GM23248 (cell line): ENCODE results near the gene SUPT3H. TPM values are rescaled to one million over a fixed set of nuclear protein-coding genes. Genes with fewer than 3 reads are reported as not detected.

Source experiments
- DNase-seq: peaks from one replicate; pipeline ENCODE4 v3.0.0-alpha.2; 2015
- H2AFZ ChIP-seq: fragments of 200-600 bp; sonication (generic); 2 replicates; pipeline ENCODE4 v1.6.1; 2016; ENCODE audit warnings: antibody characterized with exemption
- H3F3A ChIP-seq: fragments of 200-600 bp; sonication (generic); 2 replicates; pipeline ENCODE4 v1.6.1; 2016; ENCODE audit warnings: mild to moderate bottlenecking, antibody characterized with exemption, mixed run types; ENCODE audit not compliant: insufficient read depth
- H3K27ac ChIP-seq: fragments of 200-600 bp; sonication (generic); 2 replicates; pipeline ENCODE4 v1.5.1; 2016; ENCODE audit warnings: mild to moderate bottlenecking
- H3K27me3 ChIP-seq: fragments of 200-600 bp; sonication (generic); replicated peaks from 2 replicates; pipeline ENCODE4 v1.6.1; 2016; ENCODE audit warnings: mild to moderate bottlenecking; ENCODE audit not compliant: insufficient read depth
- H3K36me3 ChIP-seq: fragments of 200-600 bp; sonication (generic); 2 replicates; pipeline ENCODE4 v1.6.1; 2016; ENCODE audit warnings: low read depth, mild to moderate bottlenecking
- H3K4me1 ChIP-seq: fragments of 200-600 bp; sonication (generic); 2 replicates; pipeline ENCODE4 v1.6.1; 2016; ENCODE audit warnings: mild to moderate bottlenecking; ENCODE audit not compliant: insufficient read depth
- H3K4me2 ChIP-seq: fragments of 200-600 bp; sonication (generic); one replicate; pipeline ENCODE4 v1.6.1; 2016; ENCODE audit warnings: mild to moderate bottlenecking; ENCODE audit not compliant: unreplicated experiment
- H3K4me3 ChIP-seq: fragments of 200-600 bp; sonication (generic); 2 replicates; pipeline ENCODE4 v1.5.1; 2016; ENCODE audit warnings: mild to moderate bottlenecking
- H3K79me2 ChIP-seq: fragments of 200-600 bp; sonication (generic); 2 replicates; pipeline ENCODE4 v1.6.1; 2016; ENCODE audit warnings: mild to moderate bottlenecking; ENCODE audit not compliant: insufficient read depth
- H3K9ac ChIP-seq: fragments of 200-600 bp; sonication (generic); 2 replicates; pipeline ENCODE4 v1.6.1; 2016; ENCODE audit warnings: mild to moderate bottlenecking
- H3K9me2 ChIP-seq: fragments of 200-600 bp; sonication (generic); 2 replicates; pipeline ENCODE4 v1.6.1; 2016; ENCODE audit warnings: mixed run types, mild to moderate bottlenecking, moderate library complexity; ENCODE audit not compliant: insufficient read depth
- H3K9me3 ChIP-seq: fragments of 200-600 bp; sonication (generic); one replicate; pipeline ENCODE4 v1.6.1; 2017; ENCODE audit warnings: low read depth
- H4K20me1 ChIP-seq: fragments of 200-600 bp; sonication (generic); 2 replicates; pipeline ENCODE4 v1.6.0; 2016; ENCODE audit not compliant: insufficient read depth
- EZH2 ChIP-seq: fragments of 200-600 bp; sonication (generic); IDR thresholded peaks from 2 replicates; pipeline ENCODE4 v1.6.1; 2018; ENCODE audit warnings: antibody characterized with exemption, mild to moderate bottlenecking; ENCODE audit not compliant: insufficient read depth, poor library complexity, severe bottlenecking
- EZH2phosphoT487 ChIP-seq: fragments of 200-600 bp; sonication (generic); IDR thresholded peaks from 2 replicates; pipeline ENCODE4 v1.6.1; 2018; ENCODE audit warnings: antibody characterized with exemption, moderate library complexity, mild to moderate bottlenecking, low read depth; ENCODE audit not compliant: insufficient read depth
- WGBS, 2 experiments: methylation state at CpG; one replicate each; pipeline ENCODE4 v1.1.6; 2015 to 2017; ENCODE audit warnings: low lambda C conversion rate in 2 of 2, low coverage in 1 of 2; ENCODE audit errors: missing lambda C conversion rate in 2 of 2; 5-methylcytosine and 5-hydroxymethylcytosine counted together
- in situ Hi-C: fragments of 300-500 bp; cut with MboI; formaldehyde crosslinking; loops from 2 replicates; pipeline ENCODE4 v1.15.0; 2020
- polyA plus RNA-seq: library from polyadenylated mRNA; unstranded; fragments of >200 nt; fragmentation: Nextera tagmentation; extraction: Ambion mirVana; gene quantifications from 2 replicates; pipeline ENCODE4 v1.2.1, GENCODE V29; 2016
- total RNA-seq: library from RNA; depleted of rRNA; stranded (reverse); fragments of >200 nt; shearing (Covaris generic); gene quantifications from 2 replicates; pipeline ENCODE4 v1.2.3, GENCODE V29; 2014

The SUPT3H gene
- total and polyA plus RNA-seq, 2 experiments from 2014 or later = 9.3 to 12.4 TPM

DNA sequence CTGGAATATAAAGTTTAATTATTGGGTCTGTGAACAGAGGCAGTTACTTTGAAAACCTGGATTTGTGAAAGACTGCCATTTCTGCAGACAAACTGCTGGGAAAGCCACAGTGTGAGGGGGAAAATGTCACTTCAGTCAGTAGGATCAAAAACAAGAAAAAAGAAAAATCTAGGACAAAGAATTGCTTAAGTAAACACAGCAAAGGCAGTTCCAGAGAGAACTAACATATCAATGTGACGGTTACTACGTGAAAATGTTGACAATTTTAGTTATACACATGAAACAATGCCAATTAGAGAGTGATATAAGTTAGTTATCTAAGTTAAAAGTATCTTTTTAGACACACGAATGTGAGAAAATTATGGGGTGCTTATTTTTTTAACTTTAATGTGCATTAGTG lies 320.0 kb downstream of the SUPT3H start:
- Histone ChIP-seq H3K4me3 (no peak overlapping the region), H3K4me1 (no peaks in the 10 kb centered on the region), H3K4me2 (no peak overlapping the region), H3K79me2 (no peaks in the 10 kb centered on the region), H3K9me3 (no peaks in the 10 kb centered on the region), H3F3A (no peaks in the 10 kb centered on the region), H3K9ac (no peak overlapping the region), H3K9me2 (no peaks in the 10 kb centered on the region), H3K27me3 (no peaks in the 10 kb centered on the region), H2AFZ (no peak overlapping the region), H4K20me1 (no peaks in the 10 kb centered on the region), H3K27ac (no peak overlapping the region), H3K36me3 (no peaks in the 10 kb centered on the region)
- in situ Hi-C loops = no loop called here
- no peak for DNase-seq
- no peak for TF ChIP-seq EZH2phosphoT487
- no peak for TF ChIP-seq EZH2
- WGBS, 2 experiments = 94 to 97% methylated on average over 3 of the region's 3 CpGs

DNA sequence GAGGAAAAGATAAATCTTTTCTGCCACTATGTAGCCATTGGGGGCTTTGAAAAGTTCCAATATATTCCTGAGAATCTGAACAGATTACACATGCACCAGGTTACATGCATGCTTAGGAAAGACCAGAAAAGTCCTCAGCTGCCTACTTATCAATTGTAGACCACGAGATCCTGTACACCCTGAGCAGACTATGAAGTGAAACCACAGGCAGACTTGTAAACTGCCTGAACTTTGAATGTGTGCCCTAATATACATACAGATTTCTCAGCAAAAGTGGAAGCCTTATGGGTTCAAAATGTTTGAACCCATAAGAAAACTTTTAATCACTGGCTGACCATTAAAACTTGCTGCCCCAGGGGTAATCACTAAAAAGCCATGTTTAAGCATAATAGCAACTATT lies 323.1 kb downstream of the SUPT3H start:
- H2AFZ ChIP-seq = no peak overlapping the region
- no peak overlapping the region for H3K27ac ChIP-seq
- H3K4me3 ChIP-seq = no peak overlapping the region
- no peaks in the 10 kb centered on the region for H3K9me2 ChIP-seq
- H3K79me2 ChIP-seq = no peaks in the 10 kb centered on the region
- H3K4me1 ChIP-seq = no peaks in the 10 kb centered on the region
- 47 to 52% methylated on average over 1 of the region's 1 CpG for WGBS, 2 experiments
- H3K9me3 ChIP-seq = no peaks in the 10 kb centered on the region
- in situ Hi-C loops = no loop called here
- no peaks in the 10 kb centered on the region for H3K36me3 ChIP-seq
- no peak for DNase-seq
- H3K9ac ChIP-seq = no peak overlapping the region
- no peak overlapping the region for H3K4me2 ChIP-seq
- TF ChIP-seq EZH2phosphoT487 (no peak), EZH2 (no peak)
- no peaks in the 10 kb centered on the region for H3K27me3 ChIP-seq
- H4K20me1 ChIP-seq = no peaks in the 10 kb centered on the region
- H3F3A ChIP-seq = no peaks in the 10 kb centered on the region

DNA sequence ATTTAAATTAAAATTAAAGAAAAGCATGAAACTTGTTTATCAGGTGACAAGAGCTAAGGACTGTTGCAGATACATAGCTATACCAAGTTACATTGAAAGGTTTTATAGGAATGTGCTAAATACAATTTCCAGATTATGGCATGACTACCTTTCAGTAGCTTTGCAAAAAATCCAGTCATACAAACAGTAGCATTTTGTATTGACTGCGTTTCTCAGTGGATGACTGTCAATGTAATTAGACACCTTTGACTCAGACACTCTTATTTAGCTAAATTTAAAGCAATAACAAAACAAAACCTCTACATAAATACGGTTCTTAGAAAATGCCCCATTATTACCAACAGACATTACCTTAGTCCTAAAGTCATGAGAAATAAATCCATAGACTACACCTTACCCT lies 325.4 kb downstream of the SUPT3H start:
- Histone ChIP-seq H3K79me2 (no peaks in the 10 kb centered on the region), H3K4me2 (no peak overlapping the region), H2AFZ (no peak overlapping the region), H3F3A (no peaks in the 10 kb centered on the region), H4K20me1 (no peaks in the 10 kb centered on the region), H3K9me2 (no peaks in the 10 kb centered on the region), H3K36me3 (no peaks in the 10 kb centered on the region), H3K9me3 (no peaks in the 10 kb centered on the region), H3K27me3 (no peaks in the 10 kb centered on the region), H3K4me1 (no peaks in the 10 kb centered on the region), H3K27ac (no peak overlapping the region), H3K9ac (no peak overlapping the region), H3K4me3 (no peak overlapping the region)
- WGBS, 2 experiments = 72 to 74% methylated on average over 2 of the region's 2 CpGs
- TF ChIP-seq EZH2phosphoT487 = no peak
- no peak for TF ChIP-seq EZH2
- in situ Hi-C loops = no loop called here
- DNase-seq = no peak

DNA sequence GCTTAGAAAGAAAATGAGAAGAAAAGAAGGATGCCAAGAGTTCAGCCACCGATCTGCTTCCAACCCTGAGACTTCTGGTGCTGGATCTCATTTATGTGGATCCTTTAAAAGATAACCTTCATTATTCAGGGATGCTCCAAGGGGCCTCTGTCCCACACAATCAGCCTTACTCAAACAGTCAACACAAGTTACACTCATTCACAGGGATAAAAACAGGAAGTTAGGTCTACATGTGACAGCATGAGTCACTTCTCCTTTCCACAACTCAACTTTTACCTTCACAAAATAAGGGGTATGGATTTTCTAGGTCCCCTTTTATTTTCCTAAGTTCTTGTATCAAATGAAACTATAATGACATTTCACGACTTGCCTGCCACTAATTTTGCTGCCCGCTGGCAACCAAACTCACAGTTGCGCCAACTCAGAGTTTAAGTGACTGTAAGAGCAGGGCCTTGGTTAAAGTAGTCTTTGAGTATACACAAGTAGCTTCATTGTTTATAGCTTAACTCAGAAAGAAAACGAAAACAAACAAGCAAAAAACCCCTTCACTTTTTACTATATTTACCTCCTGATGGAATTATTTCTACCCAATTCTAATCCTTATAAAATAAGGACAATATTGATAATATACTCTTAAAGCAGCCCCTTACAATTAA lies 328.4 kb downstream of the SUPT3H start:
- in situ Hi-C loops = no loop called here
- H3K27ac ChIP-seq = no peak overlapping the region
- no peaks in the 10 kb centered on the region for H3K79me2 ChIP-seq
- 0 out of 2 replicates have a peak, but pooled peaks cover 7% of the 10 kb centered on the region for H3K4me1 ChIP-seq
- no peaks in the 10 kb centered on the region for H3K9me2 ChIP-seq
- TF ChIP-seq EZH2 = no peak
- TF ChIP-seq EZH2phosphoT487 = no peak
- H3F3A ChIP-seq = no peaks in the 10 kb centered on the region
- H3K4me3 ChIP-seq = no peak overlapping the region
- no peak overlapping the region for H2AFZ ChIP-seq
- no peaks in the 10 kb centered on the region for H4K20me1 ChIP-seq
- H3K4me2 ChIP-seq = no peak overlapping the region
- no peaks in the 10 kb centered on the region for H3K9me3 ChIP-seq
- 92% methylated on average over 5 of the region's 5 CpGs for WGBS, 2 experiments
- H3K36me3 ChIP-seq = no peaks in the 10 kb centered on the region
- H3K9ac ChIP-seq = no peak overlapping the region
- no peak for DNase-seq
- H3K27me3 ChIP-seq = no peaks in the 10 kb centered on the region

DNA sequence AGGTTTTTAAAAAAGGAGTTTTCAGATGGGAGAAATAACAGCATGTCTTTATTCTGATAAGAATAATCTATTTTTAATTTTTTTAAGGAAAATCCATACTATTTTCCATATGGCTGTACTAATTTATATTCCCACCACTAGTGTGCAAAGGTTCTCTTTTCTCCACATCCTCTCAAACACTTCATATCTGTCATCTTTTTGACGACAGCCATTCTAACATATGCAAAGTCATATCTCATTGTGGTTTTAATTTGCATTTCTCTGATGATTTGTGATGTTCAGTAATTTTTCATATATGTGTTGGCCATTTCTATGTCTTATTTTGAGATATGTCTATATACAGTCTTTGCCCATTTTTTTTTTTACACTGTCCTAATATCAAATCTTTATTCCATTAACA lies 330.2 kb downstream of the SUPT3H start:
- no peaks in the 10 kb centered on the region for H3K36me3 ChIP-seq
- no peaks in the 10 kb centered on the region for H3K27me3 ChIP-seq
- 0 out of 2 replicates have a peak, but pooled peaks cover 7% of the 10 kb centered on the region for H3K4me1 ChIP-seq
- no peak overlapping the region for H2AFZ ChIP-seq
- H3K9me3 ChIP-seq = no peaks in the 10 kb centered on the region
- no peaks in the 10 kb centered on the region for H4K20me1 ChIP-seq
- no peak overlapping the region for H3K9ac ChIP-seq
- H3K79me2 ChIP-seq = no peaks in the 10 kb centered on the region
- H3K4me3 ChIP-seq = no peak overlapping the region
- no peaks in the 10 kb centered on the region for H3K9me2 ChIP-seq
- H3K27ac ChIP-seq = no peak overlapping the region
- DNase-seq = no peak
- no peak overlapping the region for H3K4me2 ChIP-seq
- TF ChIP-seq EZH2phosphoT487 (no peak), EZH2 (no peak)
- H3F3A ChIP-seq = no peaks in the 10 kb centered on the region
- in situ Hi-C loops = no loop called here
- 52 to 58% methylated on average over 1 of the region's 1 CpG for WGBS, 2 experiments
